Activated CD8-positive, alpha-beta memory T cell treated with anti-CD3 and anti-CD28 coated beads for 48 hours (primary cell): Measurements from ENCODE around the gene MRPL36.
"Not testable (repeated sequence)": the region's sequence is repeated elsewhere in the genome, so short reads cannot be mapped to it uniquely, and the experiment has no call there.

Source experiments
- DNase-seq, 3 experiments: peaks; one replicate each; pipeline ENCODE4 v3.0.0-alpha.2; 2020; ENCODE audit warnings: low read depth in 2 of 3, low spot score in 2 of 3

Gene MRPL36

GRCh38 chr5:1832511-1833250 is 33.0 kb upstream of the MRPL36 start:
- DNase-seq = no peak

- DNase-seq = no peak
Measured at GRCh38 chr5:1831677-1832313, 32.2 kb upstream of the MRPL36 start.

- DNase-seq = no peak
Measured at GRCh38 chr5:1831257-1831656, 31.6 kb upstream of the MRPL36 start.

GRCh38 chr5:1830571-1831228 is 31.1 kb upstream of the MRPL36 start:
- no peak for DNase-seq

GRCh38 chr5:1827886-1828397 is 28.3 kb upstream of the MRPL36 start:
- DNase-seq = no peak

GRCh38 chr5:1827025-1827885 is 27.6 kb upstream of the MRPL36 start:
- no peak for DNase-seq

- DNase-seq = no peak
Measured at GRCh38 chr5:1826235-1826980, 26.8 kb upstream of the MRPL36 start.

- DNase-seq = no peak
Measured at GRCh38 chr5:1824903-1825841, 25.5 kb upstream of the MRPL36 start.

- no peak for DNase-seq
Measured at GRCh38 chr5:1824109-1824821, 24.6 kb upstream of the MRPL36 start.

GRCh38 chr5:1823381-1824034 is 23.9 kb upstream of the MRPL36 start:
- no peak for DNase-seq

- DNase-seq = no peak
Measured at GRCh38 chr5:1821862-1822261, 22.2 kb upstream of the MRPL36 start.

GRCh38 chr5:1820926-1821325 is 21.3 kb upstream of the MRPL36 start:
- no peak for DNase-seq

- DNase-seq = no peak
Measured at GRCh38 chr5:1820381-1820780, 20.7 kb upstream of the MRPL36 start.

GRCh38 chr5:1819458-1819857 is 19.8 kb upstream of the MRPL36 start:
- no peak for DNase-seq

- DNase-seq = no peak
Measured at GRCh38 chr5:1818784-1819183, 19.1 kb upstream of the MRPL36 start.

GRCh38 chr5:1817261-1818043 is 17.8 kb upstream of the MRPL36 start:
- DNase-seq = no peak

GRCh38 chr5:1816495-1817089 is 17.0 kb upstream of the MRPL36 start:
- DNase-seq = not testable (repeated sequence)
